Measurements from ENCODE around the gene PKDCC.

PKDCC gene

GRCh38 chr2:42053482-42053790 lies 5.6 kb downstream of the PKDCC start:
- Histone ChIP-seq H3K27me3 (ENCODE audit: control insufficient read depth, insufficient read depth, low read length) (peaks cover 19% of the 10 kb centered on the region), H3K9me3 (replicated peaks; ENCODE audit: low read length) (no peaks in the 10 kb centered on the region), H3K4me2 (ENCODE audit: low read length) (no peak overlapping the region), H3K4me1 (ENCODE audit: control insufficient read depth, insufficient read depth, low read length) (peaks cover 8% of the 10 kb centered on the region), H3K36me3 (ENCODE audit: insufficient read depth, low read length) (no peaks in the 10 kb centered on the region), H3K9ac (ENCODE audit: low read depth, low read length) (no peak overlapping the region), H3K4me3 (ENCODE audit: low read length) (no peak overlapping the region)

- H3K9ac ChIP-seq (ENCODE audit: low read depth, low read length) = no peak overlapping the region
- no peak overlapping the region for H3K4me3 ChIP-seq (ENCODE audit: low read length)
- no peaks in the 10 kb centered on the region for H3K9me3 ChIP-seq (replicated peaks; ENCODE audit: low read length)
- peaks cover 18% of the 10 kb centered on the region for H3K27me3 ChIP-seq (ENCODE audit: control insufficient read depth, insufficient read depth, low read length)
- H3K4me1 ChIP-seq (ENCODE audit: control insufficient read depth, insufficient read depth, low read length) = peaks cover 2% of the 10 kb centered on the region
- no peak overlapping the region for H3K4me2 ChIP-seq (ENCODE audit: low read length)
- no peaks in the 10 kb centered on the region for H3K36me3 ChIP-seq (ENCODE audit: insufficient read depth, low read length)
Measured at GRCh38 chr2:42053791-42054701, 6.2 kb downstream of the PKDCC start.

GRCh38 chr2:42054714-42055430 lies 7.1 kb downstream of the PKDCC start:
- Histone ChIP-seq H3K9me3 (replicated peaks; ENCODE audit: low read length) (no peaks in the 10 kb centered on the region), H3K4me1 (ENCODE audit: control insufficient read depth, insufficient read depth, low read length) (no peaks in the 10 kb centered on the region), H3K4me2 (ENCODE audit: low read length) (no peak overlapping the region), H3K27me3 (ENCODE audit: control insufficient read depth, insufficient read depth, low read length) (peaks cover 10% of the 10 kb centered on the region), H3K36me3 (ENCODE audit: insufficient read depth, low read length) (no peaks in the 10 kb centered on the region), H3K9ac (ENCODE audit: low read depth, low read length) (no peak overlapping the region), H3K4me3 (ENCODE audit: low read length) (no peak overlapping the region)

GRCh38 chr2:42055573-42056514 lies 8.0 kb downstream of the PKDCC start:
- Histone ChIP-seq H3K9me3 (replicated peaks; ENCODE audit: low read length) (no peaks in the 10 kb centered on the region), H3K4me3 (ENCODE audit: low read length) (no peak overlapping the region), H3K27me3 (ENCODE audit: control insufficient read depth, insufficient read depth, low read length) (no peaks in the 10 kb centered on the region), H3K4me2 (ENCODE audit: low read length) (no peak overlapping the region), H3K36me3 (ENCODE audit: insufficient read depth, low read length) (no peaks in the 10 kb centered on the region), H3K4me1 (ENCODE audit: control insufficient read depth, insufficient read depth, low read length) (no peaks in the 10 kb centered on the region), H3K9ac (ENCODE audit: low read depth, low read length) (no peak overlapping the region)

- Histone ChIP-seq H3K4me1 (ENCODE audit: control insufficient read depth, insufficient read depth, low read length) (no peaks in the 10 kb centered on the region), H3K4me2 (ENCODE audit: low read length) (no peak overlapping the region), H3K9me3 (replicated peaks; ENCODE audit: low read length) (no peaks in the 10 kb centered on the region), H3K27me3 (ENCODE audit: control insufficient read depth, insufficient read depth, low read length) (no peaks in the 10 kb centered on the region), H3K9ac (ENCODE audit: low read depth, low read length) (no peak overlapping the region), H3K4me3 (ENCODE audit: low read length) (no peak overlapping the region), H3K36me3 (ENCODE audit: insufficient read depth, low read length) (no peaks in the 10 kb centered on the region)
Measured at GRCh38 chr2:42057159-42057901, 9.5 kb downstream of the PKDCC start.

- no peak overlapping the region for H3K4me2 ChIP-seq (ENCODE audit: low read length)
- H3K9ac ChIP-seq (ENCODE audit: low read depth, low read length) = no peak overlapping the region
- H3K9me3 ChIP-seq (replicated peaks; ENCODE audit: low read length) = no peaks in the 10 kb centered on the region
- no peak overlapping the region for H3K4me3 ChIP-seq (ENCODE audit: low read length)
- H3K27me3 ChIP-seq (ENCODE audit: control insufficient read depth, insufficient read depth, low read length) = no peaks in the 10 kb centered on the region
- H3K36me3 ChIP-seq (ENCODE audit: insufficient read depth, low read length) = no peaks in the 10 kb centered on the region
- H3K4me1 ChIP-seq (ENCODE audit: control insufficient read depth, insufficient read depth, low read length) = no peaks in the 10 kb centered on the region
Measured at GRCh38 chr2:42057902-42058450, 10.2 kb downstream of the PKDCC start.

- H3K4me1 ChIP-seq (ENCODE audit: control insufficient read depth, insufficient read depth, low read length) = no peaks in the 10 kb centered on the region
- H3K9me3 ChIP-seq (replicated peaks; ENCODE audit: low read length) = no peaks in the 10 kb centered on the region
- H3K9ac ChIP-seq (ENCODE audit: low read depth, low read length) = no peak overlapping the region
- H3K4me3 ChIP-seq (ENCODE audit: low read length) = no peak overlapping the region
- no peaks in the 10 kb centered on the region for H3K36me3 ChIP-seq (ENCODE audit: insufficient read depth, low read length)
- H3K4me2 ChIP-seq (ENCODE audit: low read length) = no peak overlapping the region
- peaks cover 5% of the 10 kb centered on the region for H3K27me3 ChIP-seq (ENCODE audit: control insufficient read depth, insufficient read depth, low read length)
Measured at GRCh38 chr2:42059261-42059898, 11.6 kb downstream of the PKDCC start.

GRCh38 chr2:42060028-42060427 lies 12.2 kb downstream of the PKDCC start:
- no peak overlapping the region for H3K4me3 ChIP-seq (ENCODE audit: low read length)
- peaks cover 5% of the 10 kb centered on the region for H3K27me3 ChIP-seq (ENCODE audit: control insufficient read depth, insufficient read depth, low read length)
- H3K4me2 ChIP-seq (ENCODE audit: low read length) = no peak overlapping the region
- no peaks in the 10 kb centered on the region for H3K9me3 ChIP-seq (replicated peaks; ENCODE audit: low read length)
- no peak overlapping the region for H3K9ac ChIP-seq (ENCODE audit: low read depth, low read length)
- H3K4me1 ChIP-seq (ENCODE audit: control insufficient read depth, insufficient read depth, low read length) = no peaks in the 10 kb centered on the region
- H3K36me3 ChIP-seq (ENCODE audit: insufficient read depth, low read length) = no peaks in the 10 kb centered on the region

- H3K36me3 ChIP-seq (ENCODE audit: insufficient read depth, low read length) = no peaks in the 10 kb centered on the region
- peaks cover 5% of the 10 kb centered on the region for H3K27me3 ChIP-seq (ENCODE audit: control insufficient read depth, insufficient read depth, low read length)
- no peak overlapping the region for H3K4me2 ChIP-seq (ENCODE audit: low read length)
- no peak overlapping the region for H3K4me3 ChIP-seq (ENCODE audit: low read length)
- no peaks in the 10 kb centered on the region for H3K9me3 ChIP-seq (replicated peaks; ENCODE audit: low read length)
- no peak overlapping the region for H3K9ac ChIP-seq (ENCODE audit: low read depth, low read length)
- H3K4me1 ChIP-seq (ENCODE audit: control insufficient read depth, insufficient read depth, low read length) = no peaks in the 10 kb centered on the region
Measured at GRCh38 chr2:42060718-42061619, 13.1 kb downstream of the PKDCC start.

GRCh38 chr2:42061839-42062238 lies 14.0 kb downstream of the PKDCC start:
- Histone ChIP-seq H3K36me3 (ENCODE audit: insufficient read depth, low read length) (no peaks in the 10 kb centered on the region), H3K4me3 (ENCODE audit: low read length) (no peak overlapping the region), H3K4me2 (ENCODE audit: low read length) (no peak overlapping the region), H3K27me3 (ENCODE audit: control insufficient read depth, insufficient read depth, low read length) (peaks cover 5% of the 10 kb centered on the region), H3K9me3 (replicated peaks; ENCODE audit: low read length) (no peaks in the 10 kb centered on the region), H3K9ac (ENCODE audit: low read depth, low read length) (no peak overlapping the region), H3K4me1 (ENCODE audit: control insufficient read depth, insufficient read depth, low read length) (no peaks in the 10 kb centered on the region)

All from skeletal muscle satellite cell (primary cell).